HG03521 (cell line): ENCODE results near the gene EEIG1.

Experiments
- ATAC-seq: cut with Tn5 transposase; IDR thresholded peaks from one replicate; pipeline ENCODE4 v1.9.1; 2021; ENCODE audit warnings: mild to moderate bottlenecking, moderate library complexity; ENCODE audit not compliant: unreplicated experiment

The EEIG1 gene

GRCh38 chr9:127975376-127976315, 5.1 kb downstream of the EEIG1 start:
- ATAC-seq = no peak

GRCh38 chr9:127974769-127975261, 6.0 kb downstream of the EEIG1 start:
- ATAC-seq = no peak

GRCh38 chr9:127974001-127974768, 6.6 kb downstream of the EEIG1 start:
- ATAC-seq = no peak

- no peak for ATAC-seq
Observed at GRCh38 chr9:127973169-127974000, 7.4 kb downstream of the EEIG1 start.

GRCh38 chr9:127972236-127972871, 8.4 kb downstream of the EEIG1 start:
- ATAC-seq = no peak

GRCh38 chr9:127971357-127972235, 9.2 kb downstream of the EEIG1 start:
- no peak for ATAC-seq

GRCh38 chr9:127970401-127971313, 10.1 kb downstream of the EEIG1 start:
- ATAC-seq = peak; percentile 73

GRCh38 chr9:127968700-127969383, 11.9 kb downstream of the EEIG1 start:
- no peak for ATAC-seq

GRCh38 chr9:127968042-127968441, 12.7 kb downstream of the EEIG1 start:
- ATAC-seq = no peak

- ATAC-seq = no peak
Observed at GRCh38 chr9:127967151-127967809, 13.5 kb downstream of the EEIG1 start.

- no peak for ATAC-seq
Observed at GRCh38 chr9:127966416-127967150, 14.2 kb downstream of the EEIG1 start.

GRCh38 chr9:127965953-127966352, 14.8 kb downstream of the EEIG1 start:
- ATAC-seq = no peak

GRCh38 chr9:127963359-127964064, 17.3 kb downstream of the EEIG1 start:
- ATAC-seq = no peak

- ATAC-seq = no peak
Observed at GRCh38 chr9:127963041-127963358, 17.8 kb downstream of the EEIG1 start.

- ATAC-seq = no peak
Observed at GRCh38 chr9:127962278-127962677, 18.5 kb downstream of the EEIG1 start.

- ATAC-seq = no peak
Observed at GRCh38 chr9:127961613-127962155, 19.1 kb downstream of the EEIG1 start.
